ENCODE results near the gene SH3BP2. TPM values are rescaled to one million over a fixed set of nuclear protein-coding genes. Genes with fewer than 3 reads are reported as not detected.

Gene SH3BP2
- total RNA-seq, 1 experiment from 2014 or later = 17.4 TPM

DNA sequence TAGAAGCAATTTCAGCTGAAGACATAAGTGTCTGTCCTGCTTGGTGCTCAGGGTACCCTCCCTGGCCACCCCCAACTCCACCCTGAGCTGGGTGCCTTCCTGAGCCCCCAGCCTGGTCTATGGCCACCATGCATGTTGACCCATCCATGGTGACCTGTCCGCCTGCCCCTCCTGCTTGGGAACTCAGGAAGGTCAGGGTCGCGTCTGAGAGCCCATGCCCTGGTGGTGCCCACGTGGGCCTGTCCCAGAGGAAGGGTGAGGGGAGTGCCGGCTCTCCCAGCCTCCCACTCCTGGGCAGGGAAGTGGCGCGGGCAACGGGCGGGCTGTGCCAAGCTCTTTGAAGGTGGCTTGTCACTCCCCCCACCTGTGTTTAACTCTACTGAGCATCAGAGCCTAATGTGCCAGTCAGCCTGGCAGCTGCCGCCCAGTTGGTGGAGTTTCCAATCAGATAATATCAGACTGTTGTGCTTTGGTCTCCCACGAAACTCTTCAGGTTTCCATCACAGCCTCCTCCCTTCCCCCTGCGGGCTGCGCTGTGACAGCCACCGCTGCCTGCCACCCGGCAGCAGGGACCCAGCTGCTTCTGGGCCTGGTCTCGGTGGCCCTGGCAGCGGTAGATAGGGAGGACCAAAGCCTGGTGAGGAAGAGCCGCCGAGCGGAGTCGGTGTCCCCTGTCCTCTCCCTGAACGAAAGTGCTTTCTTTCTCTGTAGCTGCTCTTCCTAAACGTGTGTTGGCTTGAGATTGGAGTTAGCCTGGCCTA is 4.8 kb downstream of the SH3BP2 start:
- CTCF ChIA-PET = no interaction called here
- H3K79me2 ChIP-seq (ENCODE audit: low read length) = no peaks in the 10 kb centered on the region
- H3K4me2 ChIP-seq (ENCODE audit: low read length) = no peak overlapping the region
- POLR2A ChIA-PET (ENCODE audit: unreplicated experiment) = no interaction called here
- no peaks in the 10 kb centered on the region for H3K36me3 ChIP-seq (ENCODE audit: low read depth, low read length)
- H3K27ac ChIP-seq (ENCODE audit: low read length) = no peak overlapping the region
- H3K4me3 ChIP-seq (ENCODE audit: low read length) = no peak overlapping the region
- intact Hi-C loops (cut with micrococcal nuclease) = no loop called here
- BruUV-seq (replicated peaks) = no TSS peak
- ATAC-seq (no peak), DNase-seq (no peak)
- no peaks in the 10 kb centered on the region for H3F3A ChIP-seq (ENCODE audit: low read length, unreplicated experiment)
- H3K9me2 ChIP-seq (replicated peaks; ENCODE audit: low read length) = no peaks in the 10 kb centered on the region
- H3K9ac ChIP-seq (ENCODE audit: low read length) = no peak overlapping the region
- H3K9me3 ChIP-seq (ENCODE audit: low read length) = no peaks in the 10 kb centered on the region
- no peaks in the 10 kb centered on the region for H4K20me1 ChIP-seq (ENCODE audit: low read length)
- no peaks in the 10 kb centered on the region for H3K27me3 ChIP-seq (ENCODE audit: low read length)
- no peak overlapping the region for H2AFZ ChIP-seq (ENCODE audit: low read length)
- peaks cover 26% of the 10 kb centered on the region for H3K4me1 ChIP-seq (ENCODE audit: insufficient read depth, low read length)
- TF ChIP-seq EZH2phosphoT487 (IDR thresholded peaks at IDR 0.05; ENCODE audit: borderline replicate concordance, low read length) (no peak), EZH2 (IDR thresholded peaks at IDR 0.05; ENCODE audit: low read length, unreplicated experiment) (no peak)
- TF ChIP-seq, protein P1, sequence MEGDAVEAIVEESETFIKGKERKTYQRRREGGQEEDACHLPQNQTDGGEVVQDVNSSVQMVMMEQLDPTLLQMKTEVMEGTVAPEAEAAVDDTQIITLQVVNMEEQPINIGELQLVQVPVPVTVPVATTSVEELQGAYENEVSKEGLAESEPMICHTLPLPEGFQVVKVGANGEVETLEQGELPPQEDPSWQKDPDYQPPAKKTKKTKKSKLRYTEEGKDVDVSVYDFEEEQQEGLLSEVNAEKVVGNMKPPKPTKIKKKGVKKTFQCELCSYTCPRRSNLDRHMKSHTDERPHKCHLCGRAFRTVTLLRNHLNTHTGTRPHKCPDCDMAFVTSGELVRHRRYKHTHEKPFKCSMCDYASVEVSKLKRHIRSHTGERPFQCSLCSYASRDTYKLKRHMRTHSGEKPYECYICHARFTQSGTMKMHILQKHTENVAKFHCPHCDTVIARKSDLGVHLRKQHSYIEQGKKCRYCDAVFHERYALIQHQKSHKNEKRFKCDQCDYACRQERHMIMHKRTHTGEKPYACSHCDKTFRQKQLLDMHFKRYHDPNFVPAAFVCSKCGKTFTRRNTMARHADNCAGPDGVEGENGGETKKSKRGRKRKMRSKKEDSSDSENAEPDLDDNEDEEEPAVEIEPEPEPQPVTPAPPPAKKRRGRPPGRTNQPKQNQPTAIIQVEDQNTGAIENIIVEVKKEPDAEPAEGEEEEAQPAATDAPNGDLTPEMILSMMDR (conservative IDR thresholded peaks at IDR 0.05; ENCODE audit: low read depth, low read length) = no peak

DNA sequence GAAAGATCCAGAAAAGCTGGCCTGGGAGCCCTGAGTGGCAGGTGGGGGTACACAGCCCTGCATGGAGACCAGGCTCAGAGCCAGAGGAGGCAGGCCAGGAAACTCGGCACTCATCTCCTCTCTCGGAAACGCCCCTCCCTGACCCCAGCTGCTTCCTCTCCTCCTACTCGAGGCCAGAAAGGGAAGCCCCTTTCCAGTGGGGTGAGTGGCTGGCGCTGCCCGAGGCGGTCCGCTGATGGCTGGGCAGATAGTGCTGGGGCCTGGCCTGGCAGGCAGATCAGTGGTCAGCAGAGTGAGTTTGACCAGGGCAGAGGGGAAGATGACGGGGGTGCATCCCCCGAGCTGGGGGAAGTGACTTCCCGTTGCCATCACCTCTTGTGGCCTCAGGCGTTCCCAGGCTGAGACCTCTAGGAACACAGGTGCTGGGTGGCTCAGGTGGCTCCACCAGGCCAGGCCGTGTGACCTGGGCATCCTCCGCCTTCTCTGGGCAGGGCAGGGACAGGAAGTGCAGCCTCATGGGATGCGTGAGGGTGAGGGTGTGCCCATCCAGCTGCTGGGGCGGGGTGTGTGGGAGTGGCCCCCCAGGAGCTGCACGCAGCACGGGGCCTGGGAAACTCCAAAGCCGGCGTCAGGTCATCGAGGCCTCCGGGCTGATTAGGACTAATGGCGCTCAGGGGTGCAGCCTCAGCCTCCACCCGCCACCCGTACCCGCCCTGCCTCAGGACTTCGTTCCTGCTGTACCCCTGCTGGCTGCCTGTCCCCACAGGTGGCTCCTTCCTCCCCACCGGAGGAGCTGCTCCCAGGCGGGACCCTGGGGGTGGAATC is 5.7 kb downstream of the SH3BP2 start:
- H3K4me3 ChIP-seq (ENCODE audit: low read length) = no peak overlapping the region
- no peaks in the 10 kb centered on the region for H3K79me2 ChIP-seq (ENCODE audit: low read length)
- no peaks in the 10 kb centered on the region for H4K20me1 ChIP-seq (ENCODE audit: low read length)
- CTCF ChIA-PET = no interaction called here
- no peaks in the 10 kb centered on the region for H3K9me3 ChIP-seq (ENCODE audit: low read length)
- TF ChIP-seq EZH2phosphoT487 (IDR thresholded peaks at IDR 0.05; ENCODE audit: borderline replicate concordance, low read length) = no peak
- TF ChIP-seq, protein P1 (conservative IDR thresholded peaks at IDR 0.05; ENCODE audit: low read depth, low read length) = no peak
- no peak for TF ChIP-seq EZH2 (IDR thresholded peaks at IDR 0.05; ENCODE audit: low read length, unreplicated experiment)
- ATAC-seq = no peak
- no peak for DNase-seq
- H3K27me3 ChIP-seq (ENCODE audit: low read length) = no peaks in the 10 kb centered on the region
- H3K36me3 ChIP-seq (ENCODE audit: low read depth, low read length) = no peaks in the 10 kb centered on the region
- no peak overlapping the region for H2AFZ ChIP-seq (ENCODE audit: low read length)
- intact Hi-C loops (cut with micrococcal nuclease) = no loop called here
- no peaks in the 10 kb centered on the region for H3K9me2 ChIP-seq (replicated peaks; ENCODE audit: low read length)
- POLR2A ChIA-PET (ENCODE audit: unreplicated experiment) = no interaction called here
- H3K27ac ChIP-seq (ENCODE audit: low read length) = no peak overlapping the region
- peaks cover 26% of the 10 kb centered on the region for H3K4me1 ChIP-seq (ENCODE audit: insufficient read depth, low read length)
- no peak overlapping the region for H3K4me2 ChIP-seq (ENCODE audit: low read length)
- H3K9ac ChIP-seq (ENCODE audit: low read length) = no peak overlapping the region
- H3F3A ChIP-seq (ENCODE audit: low read length, unreplicated experiment) = no peaks in the 10 kb centered on the region
- no TSS peak for BruUV-seq (replicated peaks)

Data from PC-3 (cell line).